HG03457 (cell line): ENCODE data around the gene SYNPO.

Source experiments
- ATAC-seq: cut with Tn5 transposase; IDR thresholded peaks from one replicate; pipeline ENCODE4 v1.9.1; 2021; ENCODE audit warnings: moderate number of reproducible peaks; ENCODE audit not compliant: unreplicated experiment

SYNPO gene

GRCh38 chr5:150676578-150676977, 36.1 kb downstream of the SYNPO start:
- no peak for ATAC-seq

- no peak for ATAC-seq
Observed at GRCh38 chr5:150689120-150689519, 48.7 kb downstream of the SYNPO start.

- no peak for ATAC-seq
Observed at GRCh38 chr5:150690760-150691159, 50.3 kb downstream of the SYNPO start.

GRCh38 chr5:150692276-150692675, 51.8 kb downstream of the SYNPO start:
- no peak for ATAC-seq

GRCh38 chr5:150694612-150695011, 54.2 kb downstream of the SYNPO start:
- ATAC-seq = no peak

GRCh38 chr5:150700246-150700593, 59.8 kb downstream of the SYNPO start:
- ATAC-seq = no peak

- peak; percentile 91 for ATAC-seq
Observed at GRCh38 chr5:150700594-150701377, 60.3 kb downstream of the SYNPO start, which contains the start of gene RBM22. Gene RBM22 (minus strand): TSS chr5:150701062. CDS start chr5:150700985, 77 bp downstream.

GRCh38 chr5:150703762-150704161, 63.3 kb downstream of the SYNPO start:
- ATAC-seq = no peak

GRCh38 chr5:150706776-150707390, 66.4 kb downstream of the SYNPO start:
- ATAC-seq = no peak
